HAP-1 (cell line): ENCODE results near the gene VTI1A.
"Not testable (repeated sequence)": the region's sequence is repeated elsewhere in the genome, so short reads cannot be mapped to it uniquely, and the experiment has no call there.

Experiments
- DNase-seq, 2 experiments: peaks; one replicate each; pipeline ENCODE4 v3.0.0-alpha.2; 2016 to 2020; ENCODE audit warnings: low spot score in 2 of 2
- H3K27me3 ChIP-seq: fragments of 250-450 bp; sonication (Bioruptor Pico); 2 replicates; pipeline ENCODE4 v1.5.1; 2020; ENCODE audit warnings: low read depth, mild to moderate bottlenecking, moderate library complexity
- H3K36me3 ChIP-seq: fragments of 250-450 bp; sonication (Bioruptor Pico); replicated peaks from 2 replicates; pipeline ENCODE4 v1.5.1; 2020; ENCODE audit warnings: mild to moderate bottlenecking
- H3K4me1 ChIP-seq: fragments of 250-450 bp; sonication (Bioruptor Pico); 2 replicates; pipeline ENCODE4 v1.5.1; 2020; ENCODE audit warnings: mild to moderate bottlenecking
- H3K4me3 ChIP-seq: fragments of 250-450 bp; sonication (Bioruptor Pico); 2 replicates; pipeline ENCODE4 v1.5.1; 2020; ENCODE audit warnings: mild to moderate bottlenecking, moderate library complexity
- H3K9me3 ChIP-seq: fragments of 250-450 bp; sonication (Bioruptor Pico); 2 replicates; pipeline ENCODE4 v1.5.1; 2020; ENCODE audit warnings: mild to moderate bottlenecking, moderate library complexity
- in situ Hi-C: fragments of 300-500 bp; cut with MboI; formaldehyde crosslinking; loops from 3 replicates; pipeline ENCODE4 v1.14.3; 2020; ENCODE audit warnings: low sequenced_read_pairs, inconsistent platforms, mixed read lengths

Gene VTI1A

GRCh38 chr10:112446855-112447619 is at the start of gene VTI1A, which contains the start of gene ZDHHC6:
TSS of gene VTI1A (plus strand) at chr10:112447215. CDS start at chr10:112447374, 159 bp downstream.
TSS of gene ZDHHC6 (minus strand) at chr10:112446914. CDS start at chr10:112445436, 1,478 bp downstream.
- Histone ChIP-seq H3K4me1 (peaks cover 6% of the 10 kb centered on the region), H3K9me3 (no peaks in the 10 kb centered on the region), H3K4me3 (peak within 1 kb of the TSS; percentile 92), H3K36me3 (peaks cover 20% of the 10 kb centered on the region), H3K27me3 (no peaks in the 10 kb centered on the region)
- in situ Hi-C loops, result no loop called here
- DNase-seq, result peak; percentile 77 to 88

- Histone ChIP-seq H3K4me1 (no peaks in the 10 kb centered on the region), H3K9me3 (no peaks in the 10 kb centered on the region), H3K4me3 (no peak overlapping the region), H3K36me3 (no peaks in the 10 kb centered on the region), H3K27me3 (peaks cover 11% of the 10 kb centered on the region)
- no peak for DNase-seq
- in situ Hi-C loops, result no loop called here
Observed at GRCh38 chr10:112397592-112397991, 49.4 kb upstream of the VTI1A start.

- Histone ChIP-seq H3K9me3 (no peaks in the 10 kb centered on the region), H3K27me3 (peaks cover 5% of the 10 kb centered on the region; the same call in 1 of the 2 replicates), H3K4me1 (no peaks in the 10 kb centered on the region), H3K36me3 (no peaks in the 10 kb centered on the region), H3K4me3 (no peak overlapping the region)
- DNase-seq, result no peak
- in situ Hi-C loops, result no loop called here
Observed at GRCh38 chr10:112402917-112403316, 44.1 kb upstream of the VTI1A start.

- in situ Hi-C loops, result no loop called here
- Histone ChIP-seq H3K9me3 (no peaks in the 10 kb centered on the region), H3K36me3 (no peaks in the 10 kb centered on the region), H3K4me1 (no peaks in the 10 kb centered on the region), H3K4me3 (no peak overlapping the region), H3K27me3 (peaks cover 8% of the 10 kb centered on the region; the same call in 1 of the 2 replicates)
- DNase-seq, result no peak
Observed at GRCh38 chr10:112404617-112405016, 42.4 kb upstream of the VTI1A start.

GRCh38 chr10:112406806-112407205 is 40.2 kb upstream of the VTI1A start:
- DNase-seq, H3K36me3 ChIP-seq, H3K9me3 ChIP-seq, H3K4me1 ChIP-seq, H3K4me3 ChIP-seq, H3K27me3 ChIP-seq, in situ Hi-C loops: not testable (repeated sequence)

- Histone ChIP-seq H3K4me1 (no peaks in the 10 kb centered on the region), H3K36me3 (no peaks in the 10 kb centered on the region), H3K4me3 (no peak overlapping the region), H3K9me3 (no peaks in the 10 kb centered on the region), H3K27me3 (peaks cover 8% of the 10 kb centered on the region; the same call in 1 of the 2 replicates)
- in situ Hi-C loops, result no loop called here
- no peak for DNase-seq
Observed at GRCh38 chr10:112407696-112408095, 39.3 kb upstream of the VTI1A start.

- DNase-seq, result no peak
- no peaks in the 10 kb centered on the region for H3K36me3 ChIP-seq
- H3K9me3 ChIP-seq, result no peaks in the 10 kb centered on the region
- no peak overlapping the region for H3K4me3 ChIP-seq
- H3K27me3 ChIP-seq, result peaks cover 8% of the 10 kb centered on the region; the same call in 1 of the 2 replicates
- no peaks in the 10 kb centered on the region for H3K4me1 ChIP-seq
- in situ Hi-C loops, result no loop called here
Observed at GRCh38 chr10:112409299-112409698, 37.7 kb upstream of the VTI1A start.

- no peaks in the 10 kb centered on the region for H3K36me3 ChIP-seq
- H3K4me1 ChIP-seq, result no peaks in the 10 kb centered on the region
- no peaks in the 10 kb centered on the region for H3K9me3 ChIP-seq
- in situ Hi-C loops, result no loop called here
- H3K27me3 ChIP-seq, result peaks cover 8% of the 10 kb centered on the region; the same call in 1 of the 2 replicates
- DNase-seq, result no peak
- H3K4me3 ChIP-seq, result no peak overlapping the region
Observed at GRCh38 chr10:112409755-112410154, 37.3 kb upstream of the VTI1A start.

- DNase-seq, result no peak
- Histone ChIP-seq H3K36me3 (no peaks in the 10 kb centered on the region), H3K4me3 (no peak overlapping the region), H3K4me1 (no peaks in the 10 kb centered on the region), H3K9me3 (no peaks in the 10 kb centered on the region), H3K27me3 (0 out of 2 replicates have a peak, but pooled peaks cover 3% of the 10 kb centered on the region)
- in situ Hi-C loops, result no loop called here
Observed at GRCh38 chr10:112412696-112413095, 34.3 kb upstream of the VTI1A start.

GRCh38 chr10:112421731-112422130 is 25.3 kb upstream of the VTI1A start:
- Histone ChIP-seq H3K36me3 (no peaks in the 10 kb centered on the region), H3K4me3 (no peak overlapping the region), H3K27me3 (no peaks in the 10 kb centered on the region), H3K9me3 (no peaks in the 10 kb centered on the region), H3K4me1 (no peaks in the 10 kb centered on the region)
- DNase-seq, result no peak
- in situ Hi-C loops, result no loop called here

- in situ Hi-C loops, result no loop called here
Observed at GRCh38 chr10:112424651-112425050, 22.4 kb upstream of the VTI1A start.

GRCh38 chr10:112426111-112426510 is 20.9 kb upstream of the VTI1A start:
- no peaks in the 10 kb centered on the region for H3K27me3 ChIP-seq
- H3K4me3 ChIP-seq, result no peak overlapping the region
- no peaks in the 10 kb centered on the region for H3K9me3 ChIP-seq
- no peak for DNase-seq
- H3K4me1 ChIP-seq, result no peaks in the 10 kb centered on the region
- in situ Hi-C loops, result no loop called here
- H3K36me3 ChIP-seq, result peaks cover 12% of the 10 kb centered on the region

More at GRCh38 chr10:112424651-112425050, 22.4 kb upstream of the VTI1A start:
- H3K27me3 ChIP-seq, result no peaks in the 10 kb centered on the region
- H3K4me1 ChIP-seq, result no peaks in the 10 kb centered on the region
- peaks cover 6% of the 10 kb centered on the region; the same call in 1 of the 2 replicates for H3K36me3 ChIP-seq
- H3K4me3 ChIP-seq, result no peak overlapping the region
- no peaks in the 10 kb centered on the region for H3K9me3 ChIP-seq
- DNase-seq, result no peak

GRCh38 chr10:112429147-112429546 is 17.9 kb upstream of the VTI1A start:
- H3K9me3 ChIP-seq, result no peaks in the 10 kb centered on the region
- H3K36me3 ChIP-seq, result peaks cover 34% of the 10 kb centered on the region

GRCh38 chr10:112429654-112430230 is 17.3 kb upstream of the VTI1A start:
- Histone ChIP-seq H3K9me3 (no peaks in the 10 kb centered on the region), H3K27me3 (no peaks in the 10 kb centered on the region), H3K4me3 (no peak overlapping the region), H3K36me3 (peaks cover 40% of the 10 kb centered on the region), H3K4me1 (no peaks in the 10 kb centered on the region)
- in situ Hi-C loops, result no loop called here
- no peak for DNase-seq

More at GRCh38 chr10:112429147-112429546, 17.9 kb upstream of the VTI1A start:
- H3K4me3 ChIP-seq, result no peak overlapping the region
- H3K4me1 ChIP-seq, result no peaks in the 10 kb centered on the region
- no peak for DNase-seq
- no peaks in the 10 kb centered on the region for H3K27me3 ChIP-seq
- in situ Hi-C loops, result no loop called here
